ENCODE measurements around the gene SPAG9. TPM values are rescaled to one million over a fixed set of nuclear protein-coding genes. Genes with fewer than 3 reads are reported as not detected.
A peak's percentile ranks its signal among the peaks of the same experiment; 100 is the strongest.
"Not testable (repeated sequence)": the region's sequence is repeated elsewhere in the genome, so short reads cannot be mapped to it uniquely, and the experiment has no call there.

Gene SPAG9
- polyA plus RNA-seq, 1 donor from 2014 or later: 6.1 TPM

- Mint-ChIP-seq H3K27ac (no peak overlapping the region), H3K9me3 (peaks cover 0 to 2% (median 0%) of the 10 kb centered on the region in 3 donors), H3K36me3 (no peaks in the 10 kb centered on the region), H3K4me1 (peaks cover 0 to 8% (median 4%) of the 10 kb centered on the region in 3 donors), H3K27me3 (no peaks in the 10 kb centered on the region), H3K4me3 (no peak overlapping the region)
Observed at GRCh38 chr17:51150932-51151331, 30.3 kb upstream of the SPAG9 start.

GRCh38 chr17:51149163-51149562 is 28.5 kb upstream of the SPAG9 start:
- Mint-ChIP-seq H3K4me1 (peaks cover 0 to 4% (median 0%) of the 10 kb centered on the region in 3 donors), H3K4me3 (no peak overlapping the region), H3K9me3 (peaks cover 0 to 2% (median 0%) of the 10 kb centered on the region in 3 donors), H3K27ac (no peak overlapping the region), H3K27me3 (no peaks in the 10 kb centered on the region), H3K36me3 (no peaks in the 10 kb centered on the region)

- Mint-ChIP-seq H3K4me3 (no peak overlapping the region), H3K27ac (no peak overlapping the region), H3K9me3 (peaks cover 0 to 2% (median 0%) of the 10 kb centered on the region in 3 donors)
Observed at GRCh38 chr17:51147650-51148049, 27.0 kb upstream of the SPAG9 start.

GRCh38 chr17:51144266-51145022 is 23.8 kb upstream of the SPAG9 start:
- no peak overlapping the region for H3K27ac Mint-ChIP-seq
- H3K4me3 Mint-ChIP-seq: no peak overlapping the region
- peaks cover 0 to 2% (median 0%) of the 10 kb centered on the region in 3 donors for H3K4me1 Mint-ChIP-seq
- H3K9me3 Mint-ChIP-seq: no peaks in the 10 kb centered on the region
- no peaks in the 10 kb centered on the region for H3K27me3 Mint-ChIP-seq
- H3K36me3 Mint-ChIP-seq: peaks cover 2% of the 10 kb centered on the region

More at GRCh38 chr17:51147650-51148049, 27.0 kb upstream of the SPAG9 start:
- peaks cover 2% of the 10 kb centered on the region for H3K36me3 Mint-ChIP-seq
- peaks cover 0 to 4% (median 0%) of the 10 kb centered on the region in 3 donors for H3K4me1 Mint-ChIP-seq
- no peaks in the 10 kb centered on the region for H3K27me3 Mint-ChIP-seq

- peaks cover 2% of the 10 kb centered on the region for H3K36me3 Mint-ChIP-seq
- H3K9me3 Mint-ChIP-seq: peaks cover 0 to 1% (median 0%) of the 10 kb centered on the region in 3 donors
- H3K4me1 Mint-ChIP-seq: peaks cover 0 to 2% (median 0%) of the 10 kb centered on the region in 3 donors
- peak overlapping the region in 1 of 4 donors; percentile 23 for H3K4me3 Mint-ChIP-seq
- no peaks in the 10 kb centered on the region for H3K27me3 Mint-ChIP-seq
- H3K27ac Mint-ChIP-seq: no peak overlapping the region
Observed at GRCh38 chr17:51142597-51142996, 21.9 kb upstream of the SPAG9 start.

GRCh38 chr17:51135956-51136355 is 15.3 kb upstream of the SPAG9 start:
- Mint-ChIP-seq H3K9me3 (peaks cover 0 to 3% (median 2%) of the 10 kb centered on the region in 3 donors), H3K4me3 (peak overlapping the region in 1 of 4 donors; percentile 74), H3K27me3 (peaks cover 4% of the 10 kb centered on the region), H3K36me3 (peaks cover 2% of the 10 kb centered on the region), H3K27ac (no peak overlapping the region), H3K4me1 (no peaks in the 10 kb centered on the region)

- Mint-ChIP-seq H3K4me3 (no peak overlapping the region), H3K27ac (no peak overlapping the region), H3K4me1 (no peaks in the 10 kb centered on the region), H3K36me3 (peaks cover 2% of the 10 kb centered on the region), H3K9me3 (peaks cover 0 to 3% (median 2%) of the 10 kb centered on the region in 3 donors), H3K27me3 (peaks cover 4% of the 10 kb centered on the region)
Observed at GRCh38 chr17:51133365-51133764, 12.7 kb upstream of the SPAG9 start.

GRCh38 chr17:51132964-51133319 is 12.3 kb upstream of the SPAG9 start:
- no peak overlapping the region for H3K4me3 Mint-ChIP-seq
- H3K4me1 Mint-ChIP-seq: no peaks in the 10 kb centered on the region
- H3K27me3 Mint-ChIP-seq: peaks cover 4% of the 10 kb centered on the region
- H3K27ac Mint-ChIP-seq: no peak overlapping the region
- H3K36me3 Mint-ChIP-seq: peaks cover 2% of the 10 kb centered on the region
- H3K9me3 Mint-ChIP-seq: peaks cover 0 to 3% (median 2%) of the 10 kb centered on the region in 3 donors

- Mint-ChIP-seq H3K4me1 (no peaks in the 10 kb centered on the region), H3K4me3 (peak overlapping the region in 1 of 4 donors; percentile 4), H3K27ac (no peak overlapping the region), H3K36me3 (no peaks in the 10 kb centered on the region), H3K27me3 (no peaks in the 10 kb centered on the region), H3K9me3 (no peaks in the 10 kb centered on the region)
Observed at GRCh38 chr17:51128076-51128475, 7.4 kb upstream of the SPAG9 start.

GRCh38 chr17:51124640-51125503 is 4.2 kb upstream of the SPAG9 start:
- no peak overlapping the region for H3K27ac Mint-ChIP-seq
- no peaks in the 10 kb centered on the region for H3K9me3 Mint-ChIP-seq
- no peaks in the 10 kb centered on the region for H3K36me3 Mint-ChIP-seq
- H3K4me1 Mint-ChIP-seq: peaks cover 10 to 19% (median 14%) of the 10 kb centered on the region in 3 donors
- H3K27me3 Mint-ChIP-seq: peaks cover 2% of the 10 kb centered on the region
- no peak overlapping the region for H3K4me3 Mint-ChIP-seq

GRCh38 chr17:51122473-51123115 is 1.9 kb upstream of the SPAG9 start:
- Mint-ChIP-seq H3K27ac (peak overlapping the region in 2 of 3 donors; percentile 99 to 100), H3K4me3 (peak overlapping the region in 3 of 4 donors; percentile 20 to 100 (median 99)), H3K4me1 (peaks cover 27 to 36% (median 31%) of the 10 kb centered on the region in 3 donors)
- not testable (repeated sequence) for H3K36me3 Mint-ChIP-seq, H3K9me3 Mint-ChIP-seq, H3K27me3 Mint-ChIP-seq

- peaks cover 3% of the 10 kb centered on the region for H3K27me3 Mint-ChIP-seq
- no peaks in the 10 kb centered on the region for H3K9me3 Mint-ChIP-seq
- H3K4me1 Mint-ChIP-seq: peaks cover 30 to 38% (median 34%) of the 10 kb centered on the region in 3 donors
- peaks cover 2% of the 10 kb centered on the region for H3K36me3 Mint-ChIP-seq
- H3K27ac Mint-ChIP-seq: peak overlapping the region; percentile 99 to 100 (median 99)
- peak overlapping the region; percentile 98 to 100 (median 98) for H3K4me3 Mint-ChIP-seq
Observed at GRCh38 chr17:51121620-51122472, 1.2 kb upstream of the SPAG9 start.

GRCh38 chr17:51120357-51120738 is 320 bp downstream of the SPAG9 start:
- Mint-ChIP-seq H3K36me3 (peaks cover 2% of the 10 kb centered on the region), H3K4me1 (peaks cover 36 to 41% (median 40%) of the 10 kb centered on the region in 3 donors), H3K4me3 (peak overlapping the region; percentile 91 to 100 (median 97)), H3K27ac (peak overlapping the region; percentile 86 to 100 (median 99)), H3K9me3 (no peaks in the 10 kb centered on the region), H3K27me3 (peaks cover 3% of the 10 kb centered on the region)
